Uterus (tissue), 4 donors: ENCODE results near the gene POMT1. TPM values are rescaled to one million over a fixed set of nuclear protein-coding genes. Genes with fewer than 3 reads are reported as not detected.

Experiments used
- DNase-seq, 2 donors: peaks; one replicate each; pipeline ENCODE4 v3.0.0-alpha.2; 2019 to 2020
- H3K27ac ChIP-seq, 2 donors: fragments of 200-600 bp; sonication (generic); 1 replicate in 1 of 2; 2 replicates in 1 of 2; pipeline ENCODE4 v1.5.1; 2016 to 2018
- H3K27me3 ChIP-seq, 2 donors: fragments of 200-600 bp; sonication (generic); one replicate each; pipeline ENCODE4 v1.5.1; 2018 to 2019; ENCODE audit warnings: control low read depth in 1 of 2
- H3K36me3 ChIP-seq, 2 donors: fragments of 200-600 bp; sonication (generic); one replicate each; pipeline ENCODE4 v1.5.1; 2019; ENCODE audit warnings: control low read depth in 1 of 2
- H3K4me1 ChIP-seq, 2 donors: fragments of 200-600 bp; sonication (generic); one replicate each; pipeline ENCODE4 v1.5.1; 2018 to 2019; ENCODE audit warnings: control low read depth in 1 of 2
- H3K4me3 ChIP-seq, 2 donors: fragments of 200-600 bp; sonication (generic); 1 replicate in 1 of 2; 2 replicates in 1 of 2; pipeline ENCODE4 v1.5.1; 2018 to 2019; ENCODE audit warnings: mild to moderate bottlenecking in 1 of 2
- H3K9me3 ChIP-seq, 2 donors: fragments of 200-600 bp; sonication (generic); one replicate each; pipeline ENCODE4 v1.5.1; 2019; ENCODE audit warnings: control low read depth in 1 of 2
- POLR2A ChIP-seq, 2 donors: fragments of 450-650 bp; IDR thresholded peaks; one replicate each; pipeline ENCODE4 v1.6.1; 2016; ENCODE audit warnings: antibody characterized with exemption in 2 of 2, mild to moderate bottlenecking in 1 of 2, moderate library complexity in 1 of 2
- intact Hi-C: fragments of 100-400 bp; cut with DNase I; formaldehyde crosslinking; loops from one replicate; pipeline ENCODE4 v1.15.1; 2023; ENCODE audit warnings: low total_unique reads
- small RNA-seq: library from RNA; depleted of rRNA; stranded (forward); fragments of <200 nt; gene quantifications from one replicate; pipeline ENCODE3, GENCODE V24; 2016
- total RNA-seq, 4 donors: library from RNA; depleted of rRNA in 3 of 4; stranded (reverse); fragments of >200 nt in 3 of 4; gene quantifications; one replicate each; pipeline versions ENCODE4 v1.1.0 to v1.2.4, GENCODE V29; 2014 to 2023
- TF ChIP-seq, protein P1 (sequence below), 4 experiments: fragments of 200-600 bp in 2 of 4; fragments of 450-650 bp in 2 of 4; sonication (generic) in 2 of 4; IDR thresholded peaks; one replicate each; pipeline ENCODE4 v1.5.1; 2016 to 2019; ENCODE audit warnings: antibody characterized with exemption in 4 of 4, mild to moderate bottlenecking in 2 of 4, moderate library complexity in 1 of 4
- donor health status: DM: yes; HTN: yes; CAD: no.

The POMT1 gene
- total RNA-seq, 4 donors from 2014 or later: 0.29 to 40.2 (median 18.5) TPM

DNA sequence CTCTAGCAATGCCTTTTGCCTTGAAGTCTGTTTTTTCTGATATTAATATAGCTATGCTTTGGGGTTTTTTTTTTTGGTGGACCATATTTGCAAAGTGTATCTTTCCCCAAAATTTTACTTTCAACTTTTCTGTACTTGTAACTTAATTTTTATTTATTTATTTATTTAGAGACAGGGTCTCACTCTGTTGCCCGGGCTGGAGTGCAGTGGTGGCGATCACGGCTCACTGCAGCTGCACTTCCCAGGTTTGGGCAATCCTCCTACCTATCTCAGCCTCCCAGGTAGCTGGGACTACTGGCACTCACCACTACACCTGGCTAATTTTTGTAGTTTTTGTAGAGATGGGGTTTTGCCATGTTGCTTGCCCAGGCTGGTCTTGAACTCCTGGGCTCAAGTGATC, 63.4 kb downstream of the POMT1 start:
- Histone ChIP-seq H3K36me3 (no peaks in the 10 kb centered on the region), H3K27ac (no peak overlapping the region), H3K4me1 (no peaks in the 10 kb centered on the region), H3K27me3 (no peaks in the 10 kb centered on the region), H3K4me3 (no peak overlapping the region), H3K9me3 (peaks cover 0 to 7% of the 10 kb centered on the region in 2 donors)
- TF ChIP-seq, protein P1, sequence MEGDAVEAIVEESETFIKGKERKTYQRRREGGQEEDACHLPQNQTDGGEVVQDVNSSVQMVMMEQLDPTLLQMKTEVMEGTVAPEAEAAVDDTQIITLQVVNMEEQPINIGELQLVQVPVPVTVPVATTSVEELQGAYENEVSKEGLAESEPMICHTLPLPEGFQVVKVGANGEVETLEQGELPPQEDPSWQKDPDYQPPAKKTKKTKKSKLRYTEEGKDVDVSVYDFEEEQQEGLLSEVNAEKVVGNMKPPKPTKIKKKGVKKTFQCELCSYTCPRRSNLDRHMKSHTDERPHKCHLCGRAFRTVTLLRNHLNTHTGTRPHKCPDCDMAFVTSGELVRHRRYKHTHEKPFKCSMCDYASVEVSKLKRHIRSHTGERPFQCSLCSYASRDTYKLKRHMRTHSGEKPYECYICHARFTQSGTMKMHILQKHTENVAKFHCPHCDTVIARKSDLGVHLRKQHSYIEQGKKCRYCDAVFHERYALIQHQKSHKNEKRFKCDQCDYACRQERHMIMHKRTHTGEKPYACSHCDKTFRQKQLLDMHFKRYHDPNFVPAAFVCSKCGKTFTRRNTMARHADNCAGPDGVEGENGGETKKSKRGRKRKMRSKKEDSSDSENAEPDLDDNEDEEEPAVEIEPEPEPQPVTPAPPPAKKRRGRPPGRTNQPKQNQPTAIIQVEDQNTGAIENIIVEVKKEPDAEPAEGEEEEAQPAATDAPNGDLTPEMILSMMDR (IDR thresholded peaks at IDR 0.05): no peak
- TF ChIP-seq POLR2A (IDR thresholded peaks at IDR 0.05): no peak
- intact Hi-C loops: no loop called here
- DNase-seq: no peak

- Histone ChIP-seq H3K27me3 (no peaks in the 10 kb centered on the region), H3K4me1 (no peaks in the 10 kb centered on the region), H3K27ac (no peak overlapping the region), H3K9me3 (peaks cover 0 to 2% of the 10 kb centered on the region in 2 donors), H3K36me3 (no peaks in the 10 kb centered on the region), H3K4me3 (no peak overlapping the region)
- no peak for DNase-seq
- intact Hi-C loops: no loop called here
- TF ChIP-seq, protein P1 (IDR thresholded peaks at IDR 0.05): no peak
- TF ChIP-seq POLR2A (IDR thresholded peaks at IDR 0.05): no peak
These were observed 65.2 kb downstream of the POMT1 start for GRCh38 chr9:131567910-131568309.

Small RNAs within 50 kb of the gene (small RNA-seq; reads per million reads assigned to genes)
- gene SNORD62A: 0.60 reads per million, percentile 11 among the genes with 10 or more reads in this experiment
- 0.85 reads per million, percentile 38 among the genes with 10 or more reads in this experiment for gene SNORD62B

Other genes starting within 250 kb of the POMT1 start
- gene FAM78A, start 226.4 kb upstream of the POMT1 start, total RNA-seq: 10 to 100 TPM in 1 of 4 donors, 1 to 10 TPM in 2, under 1 TPM in 1; 0.26 to 15.9 (median 3.6) TPM
- gene PLPP7, start 213.2 kb upstream of the POMT1 start, total RNA-seq: 10 to 100 TPM in 1 of 4 donors, 1 to 10 TPM in 3; 6.3 to 45.3 (median 8.1) TPM
- gene PRRC2B, start 108.8 kb upstream of the POMT1 start, total RNA-seq: 100 to 1,000 TPM in 3 of 4 donors, 10 to 100 TPM in 1; 81.5 to 297 (median 133) TPM
- gene UCK1, start 28.3 kb downstream of the POMT1 start, total RNA-seq: 10 to 100 TPM in 3 of 4 donors, 1 to 10 TPM in 1; 7.7 to 37.7 (median 18.6) TPM
- gene PRRT1B, start 42.6 kb downstream of the POMT1 start, total RNA-seq: not detected
- 10 to 100 TPM; 13.1 to 73.7 (median 26.2) TPM for gene RAPGEF1, start 237.2 kb downstream of the POMT1 start, total RNA-seq